HG03280 (cell line): ENCODE results near the gene LTF.
"Not testable (repeated sequence)": the region's sequence is repeated elsewhere in the genome, so short reads cannot be mapped to it uniquely, and the experiment has no call there.

Source experiments
- ATAC-seq: cut with Tn5 transposase; IDR thresholded peaks from one replicate; pipeline ENCODE4 v1.9.1; 2021; ENCODE audit warnings: mild to moderate bottlenecking, moderate library complexity; ENCODE audit not compliant: unreplicated experiment

LTF gene

DNA sequence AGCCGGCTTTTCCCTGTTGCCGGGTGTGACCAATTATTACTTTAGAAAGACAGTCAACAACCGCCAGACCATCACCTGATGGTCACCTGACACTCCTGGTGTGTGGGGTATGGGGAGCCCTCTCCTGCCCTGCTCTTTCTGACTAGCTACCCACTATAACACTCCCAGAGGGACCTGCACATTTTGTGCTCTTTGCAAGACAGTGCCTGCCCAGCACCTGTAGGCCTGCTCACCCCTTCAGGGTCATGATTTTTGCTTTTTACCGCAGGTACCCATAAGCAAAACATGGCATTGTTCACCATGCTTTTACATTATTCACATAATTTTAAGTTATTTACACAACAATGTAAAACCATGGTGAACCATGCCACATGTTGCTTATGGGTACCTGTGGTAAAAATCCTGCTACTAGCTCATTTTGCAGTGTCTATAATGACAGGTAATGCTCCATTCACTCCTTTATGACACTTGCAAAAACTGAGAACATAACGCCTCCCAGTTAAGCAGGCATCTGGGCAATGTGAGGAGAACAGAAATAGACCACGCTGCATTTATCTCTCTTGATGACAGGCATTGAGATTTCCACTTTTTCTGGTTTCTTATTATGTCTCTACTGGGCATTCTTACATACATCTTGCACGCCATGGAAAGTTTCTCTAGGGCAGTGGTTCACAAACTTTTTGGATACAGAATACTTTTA lies 47.7 kb downstream of the LTF start:
- no peak for ATAC-seq

DNA sequence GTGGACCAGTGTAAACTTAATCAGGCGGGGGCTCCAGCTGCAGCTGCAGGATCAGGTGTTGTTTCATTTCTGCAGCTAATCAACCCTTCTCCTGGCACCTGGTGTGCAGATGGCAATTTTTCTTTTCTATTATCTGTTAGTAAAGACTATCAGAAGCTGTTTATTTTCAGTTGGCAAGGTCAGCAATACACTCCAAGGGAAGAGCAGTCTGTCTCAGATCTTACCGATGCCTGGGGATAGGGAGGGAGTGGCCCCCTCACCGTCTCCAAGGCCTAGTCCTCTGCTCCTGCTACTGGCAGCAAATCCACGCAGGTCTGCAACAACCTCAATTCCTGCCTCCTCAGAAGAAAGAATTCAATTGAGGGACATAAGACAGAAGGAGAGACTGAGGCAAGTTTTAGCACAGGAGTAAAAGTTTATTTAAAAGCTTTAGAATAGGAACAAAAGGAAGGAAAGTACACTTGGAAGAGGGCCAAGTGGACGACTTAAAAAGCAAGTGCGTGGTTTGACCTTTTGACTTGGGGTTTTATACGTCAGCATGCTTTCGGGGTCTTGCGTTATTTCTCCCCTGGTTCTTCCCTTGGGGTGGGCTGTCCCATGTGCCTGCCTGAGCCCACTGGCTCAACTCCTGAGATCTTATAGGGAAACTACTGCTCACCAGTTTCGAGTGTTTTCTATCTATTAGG lies 48.4 kb downstream of the LTF start:
- no peak for ATAC-seq

DNA sequence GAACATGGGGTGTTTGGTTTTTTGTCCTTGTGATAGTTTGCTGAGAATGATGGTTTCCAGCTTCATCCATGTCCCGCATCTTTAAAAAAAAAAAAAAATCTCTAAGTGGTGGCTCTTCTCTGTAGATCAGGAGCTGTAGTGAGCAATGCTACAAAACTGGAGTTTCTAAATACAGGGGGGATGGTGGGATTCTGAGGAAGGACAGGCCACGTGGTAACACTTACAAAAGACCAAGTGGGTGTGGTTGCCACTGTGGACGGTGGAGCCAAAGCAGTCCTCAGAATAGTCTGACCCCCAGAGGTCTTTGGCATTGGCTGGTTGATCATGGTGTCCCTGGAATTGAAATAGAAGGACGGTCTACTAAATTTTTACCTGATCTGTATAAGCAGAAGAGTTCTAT lies 50.0 kb downstream of the LTF start:
- ATAC-seq, result no peak

DNA sequence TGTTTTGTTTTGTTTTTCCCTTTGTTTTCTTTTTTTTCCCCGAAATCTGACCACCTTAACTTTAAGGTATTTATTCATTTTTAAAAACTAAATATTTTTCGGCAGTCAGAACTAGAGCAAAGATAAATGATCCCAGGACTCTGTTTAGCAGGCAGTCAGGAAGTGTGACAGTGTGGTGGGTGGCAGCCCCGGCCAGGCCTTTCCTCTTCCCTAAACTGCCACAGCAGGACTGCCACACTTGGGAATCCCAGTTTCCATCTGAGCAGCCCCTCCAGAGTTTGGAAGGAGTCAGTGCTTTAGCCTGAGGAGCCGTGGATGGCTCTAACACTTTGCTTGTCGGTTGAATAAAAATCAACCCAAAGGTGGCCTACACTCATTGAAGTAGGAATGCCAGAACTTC lies 50.8 kb downstream of the LTF start:
- no peak for ATAC-seq

DNA sequence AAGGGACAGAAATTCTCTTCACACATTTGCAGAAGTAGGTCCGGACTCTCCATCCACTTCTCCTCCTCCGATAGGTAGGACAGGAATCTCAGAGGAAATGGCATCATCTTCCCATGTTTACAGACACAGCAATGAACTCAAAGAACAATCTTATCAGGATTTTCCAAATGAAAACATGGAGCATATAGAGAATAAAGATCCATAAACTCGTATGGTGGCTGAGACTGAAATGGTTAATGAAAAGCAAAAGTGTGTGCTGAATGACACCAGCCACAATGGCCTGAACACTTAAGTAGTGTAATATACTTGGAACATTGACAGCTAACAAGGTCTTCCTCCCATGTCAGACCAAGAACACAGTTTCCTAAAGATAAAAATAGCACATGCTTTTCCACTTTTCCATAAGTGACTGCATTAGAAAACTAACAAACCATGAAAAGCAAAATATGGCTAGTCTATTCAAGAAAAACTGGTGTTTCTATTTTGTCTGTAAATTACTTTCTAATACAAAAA lies 51.9 kb downstream of the LTF start:
- no peak for ATAC-seq

DNA sequence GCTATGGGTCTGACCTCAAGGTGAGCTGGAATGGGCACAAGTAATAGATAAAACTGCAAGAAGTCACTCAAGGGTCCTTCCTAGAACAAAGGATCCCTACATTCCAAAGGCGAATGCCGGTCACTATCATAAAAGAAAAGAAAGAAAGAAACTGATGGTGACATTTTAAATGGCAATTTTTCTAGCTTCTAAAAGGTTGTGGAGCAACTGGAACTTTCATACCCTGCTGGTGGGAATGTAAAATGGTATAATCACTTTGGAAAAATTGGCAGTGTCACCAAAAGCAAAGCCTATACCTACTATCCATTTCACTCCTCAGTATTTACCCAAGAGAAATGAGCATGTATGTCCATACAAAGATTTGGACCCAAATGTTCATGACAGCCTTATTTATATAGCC lies 53.4 kb downstream of the LTF start:
- ATAC-seq, result no peak

DNA sequence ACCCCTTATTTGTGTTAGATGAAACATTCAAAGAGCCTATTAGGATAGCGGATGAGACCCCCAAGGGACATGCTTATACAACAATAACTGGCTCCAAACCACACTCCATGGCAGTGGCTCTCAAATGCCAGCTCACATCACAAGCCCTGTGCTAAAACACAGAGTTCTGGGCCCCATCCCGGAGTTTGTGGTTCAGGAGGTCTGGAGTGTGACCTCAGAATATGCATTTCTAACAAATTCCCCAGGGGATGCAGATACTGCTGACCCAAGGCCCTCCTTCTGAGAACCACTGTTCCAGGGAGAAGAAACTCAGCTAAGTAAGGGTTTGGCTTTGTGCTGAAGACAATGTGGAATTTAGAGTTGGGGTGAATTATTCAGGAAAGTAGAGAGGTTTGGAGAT lies 54.0 kb downstream of the LTF start:
- ATAC-seq, result no peak

DNA sequence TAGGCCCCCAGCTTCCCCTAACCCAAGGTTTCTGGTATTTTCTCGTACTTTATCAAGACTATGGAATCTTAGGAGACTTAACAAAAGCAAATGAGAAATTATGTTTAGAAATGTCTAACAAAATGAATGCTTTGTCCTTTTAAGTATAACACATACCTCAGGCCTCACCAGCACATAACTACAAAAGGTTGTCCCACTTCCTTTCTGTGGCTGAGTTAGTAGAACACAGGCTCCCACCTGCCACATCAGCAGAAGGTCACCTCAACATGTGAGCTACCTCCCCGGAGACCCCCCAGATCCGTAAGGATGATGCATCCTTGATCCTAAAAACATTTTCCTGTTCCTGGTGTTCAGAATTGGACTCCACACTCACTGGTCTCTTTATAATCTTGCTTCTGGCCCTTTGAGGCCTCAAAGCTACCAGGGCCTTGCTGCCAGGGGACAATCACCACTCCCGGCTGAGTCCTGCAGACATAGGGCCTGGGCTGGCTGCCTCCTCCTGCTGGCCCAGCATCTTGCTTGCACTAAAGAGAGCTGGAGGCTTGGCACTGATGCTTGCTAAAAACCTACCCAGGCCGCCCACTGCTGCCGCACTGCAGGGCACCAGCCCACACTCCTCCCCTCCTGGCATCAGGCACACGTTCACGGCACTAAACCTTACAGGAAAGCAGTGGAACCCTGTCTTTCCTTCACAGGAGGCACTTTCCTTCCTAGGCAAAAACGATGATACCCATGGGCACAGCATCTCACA lies 54.8 kb downstream of the LTF start:
- ATAC-seq, result no peak

DNA sequence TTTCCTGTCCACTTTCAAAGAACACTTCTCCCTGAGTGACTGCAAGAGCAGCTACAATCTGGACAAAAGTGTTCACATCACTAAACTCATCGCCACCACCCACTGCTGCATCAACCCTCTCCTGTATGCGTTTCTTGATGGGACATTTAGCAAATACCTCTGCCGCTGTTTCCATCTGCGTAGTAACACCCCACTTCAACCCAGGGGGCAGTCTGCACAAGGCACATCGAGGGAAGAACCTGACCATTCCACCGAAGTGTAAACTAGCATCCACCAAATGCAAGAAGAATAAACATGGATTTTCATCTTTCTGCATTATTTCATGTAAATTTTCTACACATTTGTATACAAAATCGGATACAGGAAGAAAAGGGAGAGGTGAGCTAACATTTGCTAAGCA lies 55.9 kb downstream of the LTF start:
- ATAC-seq, result no peak

DNA sequence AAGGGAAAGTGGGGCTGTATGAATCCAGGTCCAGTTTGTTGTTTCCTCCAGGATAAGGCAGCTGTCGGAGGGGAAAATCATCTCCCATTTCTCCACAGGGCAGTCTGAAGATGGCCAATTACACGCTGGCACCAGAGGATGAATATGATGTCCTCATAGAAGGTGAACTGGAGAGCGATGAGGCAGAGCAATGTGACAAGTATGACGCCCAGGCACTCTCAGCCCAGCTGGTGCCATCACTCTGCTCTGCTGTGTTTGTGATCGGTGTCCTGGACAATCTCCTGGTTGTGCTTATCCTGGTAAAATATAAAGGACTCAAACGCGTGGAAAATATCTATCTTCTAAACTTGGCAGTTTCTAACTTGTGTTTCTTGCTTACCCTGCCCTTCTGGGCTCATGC lies 56.7 kb downstream of the LTF start:
- ATAC-seq, result no peak

DNA sequence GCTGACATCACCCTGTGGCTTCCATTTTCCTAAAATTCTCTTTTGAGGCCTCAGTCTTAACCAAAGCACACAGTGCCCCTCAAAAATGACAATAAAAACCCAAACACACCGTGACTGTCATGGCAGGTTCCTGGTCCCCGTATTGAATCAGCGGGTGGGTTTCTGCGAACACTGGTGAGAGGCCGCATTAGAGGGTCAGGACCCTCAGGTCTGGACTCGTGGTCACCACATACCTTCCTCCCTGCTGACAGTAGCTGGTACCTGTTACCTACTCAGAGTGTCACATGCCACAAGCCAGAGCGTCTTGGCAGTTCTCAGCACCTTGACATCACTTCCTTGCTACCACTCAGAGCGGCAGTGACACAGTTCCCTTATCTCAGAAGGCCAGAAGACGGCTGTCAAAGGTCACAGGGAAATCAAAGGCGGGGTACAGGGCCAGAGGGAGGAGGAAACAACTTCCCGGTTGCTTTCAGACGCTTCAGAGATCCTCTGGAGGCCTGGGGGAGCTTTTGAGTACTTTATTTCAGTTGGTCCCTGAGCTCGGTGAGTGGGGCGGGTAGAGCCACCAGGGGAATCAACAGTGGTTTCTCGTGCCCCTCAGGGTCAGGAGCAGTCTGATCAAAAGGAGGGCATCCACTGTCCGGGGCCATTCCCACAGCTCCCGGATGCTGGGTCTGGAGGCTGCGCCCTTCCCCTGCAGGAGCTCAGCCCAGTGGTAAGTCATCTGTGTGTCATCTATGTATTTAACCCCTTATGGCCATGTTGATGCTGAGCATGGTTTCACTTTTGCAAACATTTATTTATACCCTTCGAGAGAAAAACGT lies 57.7 kb downstream of the LTF start, which contains the start of the genes CCR5AS and CCRL2:
Gene CCR5AS, minus strand, starts transcription at position 279 of the 824 bp plus-strand sequence.
Gene CCRL2, plus strand, starts transcription at position 472 of the 824 bp plus-strand sequence. CDS start 821 bp downstream, outside the sequence.
- no peak for ATAC-seq

DNA sequence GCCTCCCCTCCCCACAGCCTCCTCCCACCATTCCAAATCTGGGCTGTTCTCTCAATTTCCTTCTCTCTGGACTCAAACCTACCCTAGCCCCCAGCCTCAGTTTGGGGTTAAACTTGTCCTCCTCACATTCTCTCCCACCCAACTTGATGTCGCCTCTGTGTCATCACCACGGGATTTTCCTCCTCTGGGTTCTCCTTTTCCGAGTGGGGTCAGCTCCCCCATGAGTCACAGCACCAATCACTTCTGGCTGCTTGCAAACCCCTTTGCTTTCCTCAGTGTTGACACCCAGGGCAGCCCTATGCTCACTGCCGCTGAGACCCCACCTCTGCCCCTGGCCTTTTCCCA lies 58.3 kb downstream of the LTF start:
- ATAC-seq, result no peak

DNA sequence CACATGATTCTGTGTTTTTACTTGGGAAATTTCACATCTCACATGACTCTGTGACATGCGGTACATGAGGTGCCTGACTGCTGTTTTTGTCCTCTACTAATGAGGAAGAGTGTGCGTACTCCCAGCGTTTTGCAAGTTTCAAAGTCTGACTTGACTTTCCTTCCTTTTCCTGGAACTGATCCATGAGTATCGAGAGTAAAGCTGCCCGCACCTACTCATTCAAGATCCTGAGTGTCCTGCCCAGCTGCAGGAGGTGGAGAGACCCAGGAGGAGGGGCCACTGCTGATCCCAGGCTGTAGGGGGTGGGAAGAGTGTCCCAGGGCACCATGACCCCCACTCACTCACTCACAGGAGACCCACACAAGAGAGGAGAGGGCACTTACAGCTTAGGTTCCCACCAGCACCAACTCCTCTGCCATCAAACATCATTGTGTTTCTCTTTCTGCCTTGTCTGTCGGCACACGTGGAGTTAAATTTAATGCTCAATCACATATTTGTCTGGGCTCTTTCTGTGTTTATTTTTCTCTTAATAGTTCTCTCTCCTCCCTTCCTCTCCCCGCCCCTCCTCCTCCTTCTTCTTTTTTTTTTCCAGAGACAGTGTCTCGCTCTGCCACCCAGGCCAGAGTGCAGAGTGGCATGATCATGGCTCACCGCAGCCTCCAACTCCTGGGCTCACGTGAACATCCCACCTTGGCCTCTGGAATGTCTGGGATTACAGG lies 59.2 kb downstream of the LTF start:
- ATAC-seq, result no peak

DNA sequence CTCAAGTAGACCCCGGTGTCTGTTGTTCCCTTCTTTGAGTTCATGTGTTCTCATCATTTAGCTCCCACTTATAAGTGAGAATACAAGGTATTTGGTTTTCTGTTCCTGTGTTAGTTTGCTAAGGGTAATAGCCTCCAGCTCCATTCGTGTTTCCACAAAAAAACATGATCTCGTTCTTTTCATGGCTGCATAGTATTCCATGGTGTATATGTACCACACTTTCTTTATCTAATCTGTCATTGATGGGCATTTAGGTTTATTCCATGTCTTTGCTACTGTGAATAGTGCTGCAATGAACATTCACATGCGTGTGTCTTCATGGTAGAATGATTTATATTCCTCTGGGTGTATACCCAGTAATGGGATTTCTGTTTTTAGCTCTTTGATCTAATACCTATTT lies 61.8 kb downstream of the LTF start:
- not testable (repeated sequence) for ATAC-seq

DNA sequence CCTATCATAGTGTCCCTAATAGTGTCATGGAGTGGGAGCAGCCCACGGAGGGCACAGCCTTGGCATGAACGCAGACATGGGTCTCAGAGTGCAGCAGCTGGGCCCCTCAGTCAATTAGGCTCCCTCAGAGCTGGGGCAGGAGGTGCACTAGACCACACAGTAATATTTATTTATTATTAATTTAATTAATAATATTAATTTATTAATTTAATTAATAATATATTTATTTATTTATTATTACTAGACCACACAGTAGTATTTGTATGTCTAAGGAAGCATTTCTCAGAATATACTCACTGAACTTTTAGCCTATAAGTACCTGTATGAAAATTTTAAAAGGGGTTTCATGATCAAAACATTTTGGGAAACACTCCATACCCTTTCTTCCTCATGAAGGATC lies 63.1 kb downstream of the LTF start:
- ATAC-seq, result no peak

DNA sequence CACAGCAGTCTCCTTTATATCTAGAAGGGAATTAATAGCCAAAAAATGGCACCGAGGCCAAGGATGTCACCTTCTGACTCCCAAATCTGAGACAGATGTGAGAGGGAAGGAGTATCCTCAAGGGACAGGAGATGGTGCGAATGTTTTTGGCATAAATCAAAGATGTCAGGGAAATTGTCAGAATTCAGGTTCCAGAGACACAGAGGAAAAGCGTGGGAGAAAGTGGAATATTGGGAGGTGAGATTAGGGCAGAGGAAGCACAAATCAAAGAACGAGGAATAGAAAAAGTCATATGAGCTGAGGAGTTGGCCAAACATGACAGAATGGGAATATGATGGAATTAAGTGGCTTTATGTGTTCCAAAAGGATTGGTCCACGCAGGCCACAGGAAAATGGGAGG lies 63.9 kb downstream of the LTF start:
- ATAC-seq, result no peak

DNA sequence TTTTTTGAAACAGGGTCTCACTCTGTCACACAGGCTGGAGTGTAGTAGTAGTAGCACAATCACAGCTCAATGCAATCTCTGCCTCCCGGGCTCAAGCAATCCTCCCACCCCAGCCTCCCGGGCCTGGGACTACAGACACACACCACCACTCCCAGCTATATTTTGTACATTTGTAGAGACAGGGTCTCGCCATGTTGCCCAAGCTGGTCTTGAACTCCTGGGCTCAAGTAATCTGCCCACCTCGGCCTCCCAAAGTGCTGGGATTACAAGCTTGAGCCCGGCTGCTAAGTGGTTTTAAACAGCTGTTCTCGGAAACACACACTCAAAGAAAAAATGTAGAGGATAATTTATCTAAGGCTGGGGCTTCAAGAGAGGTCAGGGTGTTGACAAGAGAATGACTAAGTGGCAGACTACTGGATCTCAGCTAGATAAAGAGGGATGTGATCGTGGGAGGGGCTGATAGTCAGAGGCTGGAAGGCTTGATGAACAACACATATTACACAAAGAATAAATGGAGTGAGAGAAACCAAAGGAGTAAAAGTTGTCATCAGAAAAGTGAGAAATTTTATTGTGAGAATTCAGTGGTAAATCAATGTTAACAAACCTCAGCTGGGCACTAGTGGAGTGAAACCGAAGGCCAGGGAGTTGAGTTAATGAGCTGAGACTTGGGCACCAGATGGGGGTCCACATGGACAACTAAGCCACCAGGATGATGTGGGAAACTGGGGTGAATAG lies 64.5 kb downstream of the LTF start:
- ATAC-seq, result no peak

DNA sequence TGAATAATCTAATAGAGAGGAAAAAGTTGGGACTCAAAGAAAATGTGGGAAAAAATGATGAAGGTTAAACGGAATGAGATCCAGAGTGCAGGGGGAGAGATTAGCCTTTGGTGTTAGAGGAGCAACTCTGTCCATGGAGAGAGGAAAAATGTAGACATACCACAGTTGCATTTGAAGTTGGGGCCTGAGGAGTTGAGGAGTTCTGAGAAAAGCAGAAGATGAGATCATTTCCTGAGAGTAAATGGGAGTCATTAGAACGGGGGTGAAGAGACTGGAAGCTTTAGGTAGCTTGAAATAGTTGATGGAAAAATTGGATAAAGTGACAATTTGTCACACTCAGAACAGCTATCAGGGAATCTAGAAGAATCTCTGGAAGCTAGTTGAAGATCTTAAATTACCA lies 65.1 kb downstream of the LTF start:
- no peak for ATAC-seq

DNA sequence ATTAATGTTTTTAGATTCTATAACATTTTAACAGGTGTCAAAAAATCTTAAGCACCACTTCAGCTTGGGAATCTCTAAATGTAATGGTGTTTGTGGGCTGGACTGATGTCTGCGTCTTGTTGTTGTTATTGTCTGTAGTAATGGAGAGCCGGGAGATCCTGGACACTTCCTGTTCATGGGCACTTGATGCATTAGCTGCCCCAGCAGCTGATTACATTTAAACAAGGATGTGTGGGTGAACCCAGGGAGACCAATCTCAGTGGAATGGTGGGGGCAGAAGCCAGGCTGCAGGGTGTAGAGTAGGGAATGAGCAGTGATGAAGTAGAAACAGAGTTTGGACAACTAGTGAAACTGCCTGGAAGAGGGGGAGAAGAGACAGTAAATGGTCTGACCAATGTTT lies 65.6 kb downstream of the LTF start:
- ATAC-seq, result no peak
